ENCODE results near the gene RASGEF1B.
"Not testable (repeated sequence)": the region's sequence is repeated elsewhere in the genome, so short reads cannot be mapped to it uniquely, and the experiment has no call there.

RASGEF1B gene

DNA sequence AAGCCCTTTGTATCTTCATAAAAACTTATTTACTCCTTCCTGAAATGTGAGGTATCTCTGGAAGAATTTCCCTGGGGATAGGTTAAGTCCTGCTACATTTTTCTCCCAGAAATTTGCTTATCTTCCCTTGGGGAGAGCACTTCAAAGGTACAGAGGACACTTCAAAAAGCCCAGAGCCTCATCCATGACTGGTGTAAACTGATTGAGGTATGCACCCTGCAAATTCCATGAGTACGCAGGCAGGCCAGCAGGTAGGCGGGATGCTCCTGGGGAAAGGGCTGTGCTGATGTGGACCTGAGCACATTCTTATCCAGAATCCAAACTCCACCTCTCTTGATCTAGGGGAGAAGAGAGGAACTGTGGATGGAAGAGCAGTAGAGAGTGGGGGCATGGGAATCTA is 26.3 kb upstream of the RASGEF1B start:
- no peak for DNase-seq

- DNase-seq: no peak
Observed at GRCh38 chr4:81495345-81495744, 23.6 kb upstream of the RASGEF1B start.

DNA sequence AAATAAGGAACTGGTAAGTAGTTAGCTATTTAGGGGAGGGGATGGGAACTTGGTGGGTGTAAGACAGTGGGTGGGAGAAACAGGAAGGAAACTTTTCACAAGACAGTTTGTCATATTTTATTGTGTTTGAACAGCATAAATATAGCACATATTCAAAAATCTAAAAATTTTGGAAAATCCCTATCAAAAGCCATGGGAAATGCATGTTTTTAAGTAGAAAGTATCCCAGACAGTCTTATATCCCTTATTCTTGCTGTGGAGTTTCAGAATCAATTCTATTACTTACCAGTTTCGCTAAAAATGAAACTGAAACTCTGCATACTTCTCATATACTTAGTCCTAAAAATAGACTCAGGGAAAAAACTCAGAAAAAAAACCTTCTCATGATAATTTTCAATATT is 22.3 kb upstream of the RASGEF1B start:
- DNase-seq: no peak

DNA sequence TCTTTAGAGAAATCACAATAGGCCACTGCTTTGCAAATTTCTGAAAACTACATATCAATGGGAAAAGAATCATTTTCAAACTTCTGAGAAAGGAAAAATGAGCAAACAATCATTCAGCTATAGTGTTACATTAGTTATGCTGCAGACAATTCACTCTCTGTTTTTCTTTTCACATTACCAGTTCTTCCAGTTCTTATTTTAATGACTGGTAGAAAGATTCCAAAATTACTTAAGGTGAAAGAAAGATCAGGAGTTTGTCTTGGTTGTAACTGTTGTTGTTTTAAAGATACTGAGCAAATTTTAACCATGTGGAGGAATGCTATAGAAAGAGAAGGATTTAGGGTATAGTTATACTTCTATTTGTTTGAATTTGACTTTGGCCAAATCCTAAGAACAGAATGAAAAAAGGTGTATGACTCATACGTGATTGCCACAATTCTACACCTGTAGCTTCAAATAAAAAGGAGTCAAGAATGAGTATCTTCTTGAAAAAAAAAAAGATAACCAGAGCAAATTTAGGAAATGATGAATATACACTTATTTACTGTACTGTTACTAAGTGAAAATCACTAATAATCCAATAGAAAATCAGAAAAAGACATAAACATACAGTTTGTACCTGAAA is 21.0 kb upstream of the RASGEF1B start:
- DNase-seq: no peak

- peak; percentile 19 for DNase-seq
Observed at GRCh38 chr4:81491943-81492342, 20.2 kb upstream of the RASGEF1B start.

GRCh38 chr4:81490403-81491160 is 18.9 kb upstream of the RASGEF1B start:
- no peak for DNase-seq

DNA sequence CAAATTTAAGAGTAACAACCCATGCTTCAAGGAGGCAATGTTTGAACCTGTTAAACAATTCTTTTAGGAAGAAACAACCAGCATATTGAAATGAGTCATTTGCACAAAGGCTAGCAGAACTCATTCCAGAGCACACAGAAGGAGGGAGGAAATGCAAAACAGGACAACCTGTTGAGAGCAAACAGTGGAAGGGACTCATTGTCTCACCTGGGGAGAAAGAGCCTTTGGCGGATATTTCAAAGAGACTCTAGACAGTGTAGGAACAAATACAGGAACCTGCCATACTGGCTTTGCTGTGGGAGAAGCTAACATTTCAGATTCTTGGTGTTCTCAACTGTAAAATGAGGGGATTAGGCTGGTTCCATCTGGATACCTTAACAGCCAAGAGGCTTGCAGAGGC is 14.8 kb upstream of the RASGEF1B start:
- no peak for DNase-seq

- DNase-seq: no peak
Observed at GRCh38 chr4:81485310-81485980, 13.7 kb upstream of the RASGEF1B start.

DNA sequence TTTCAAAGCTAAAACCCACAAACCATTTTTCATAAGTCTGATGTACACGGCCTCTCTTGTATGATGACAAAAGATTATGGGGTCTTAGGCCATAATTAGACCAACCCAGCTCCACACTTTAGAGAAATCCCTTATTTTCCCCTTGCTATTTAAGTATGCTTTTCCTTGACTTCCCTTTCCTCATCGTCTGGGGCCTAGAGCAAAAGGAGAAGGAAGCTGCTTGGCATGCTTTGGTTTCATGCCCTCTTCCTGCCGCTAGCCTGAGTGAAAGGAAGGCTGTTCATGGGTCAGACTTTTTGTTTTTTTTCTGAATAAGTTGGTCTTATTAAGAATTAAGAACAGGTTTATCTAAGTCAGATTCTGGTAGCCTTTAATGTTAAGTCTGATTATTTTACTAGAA is 10.6 kb upstream of the RASGEF1B start:
- no peak for DNase-seq

- DNase-seq: no peak
Observed at GRCh38 chr4:81481151-81481550, 9.4 kb upstream of the RASGEF1B start.

DNA sequence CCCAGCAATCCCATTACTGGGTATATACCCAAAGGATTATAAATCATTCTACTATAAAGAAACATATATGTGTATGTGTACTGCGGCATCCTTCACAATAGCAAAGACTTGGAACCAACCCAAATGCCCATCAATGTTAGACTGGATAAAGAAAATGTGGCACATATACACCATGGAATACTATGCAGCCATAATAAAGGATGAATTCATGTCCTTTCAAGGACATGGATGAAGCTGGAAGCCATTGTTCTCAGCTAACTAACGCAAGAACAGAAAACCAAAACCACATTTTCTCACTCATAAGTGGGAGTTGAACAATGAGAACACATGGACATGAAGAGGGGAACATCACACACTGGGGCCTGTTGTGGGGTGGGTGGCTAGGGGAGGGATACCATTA is 7.9 kb upstream of the RASGEF1B start:
- DNase-seq: not testable (repeated sequence)

GRCh38 chr4:81473331-81474265 is 1.9 kb upstream of the RASGEF1B start:
- DNase-seq: not testable (repeated sequence)

DNA sequence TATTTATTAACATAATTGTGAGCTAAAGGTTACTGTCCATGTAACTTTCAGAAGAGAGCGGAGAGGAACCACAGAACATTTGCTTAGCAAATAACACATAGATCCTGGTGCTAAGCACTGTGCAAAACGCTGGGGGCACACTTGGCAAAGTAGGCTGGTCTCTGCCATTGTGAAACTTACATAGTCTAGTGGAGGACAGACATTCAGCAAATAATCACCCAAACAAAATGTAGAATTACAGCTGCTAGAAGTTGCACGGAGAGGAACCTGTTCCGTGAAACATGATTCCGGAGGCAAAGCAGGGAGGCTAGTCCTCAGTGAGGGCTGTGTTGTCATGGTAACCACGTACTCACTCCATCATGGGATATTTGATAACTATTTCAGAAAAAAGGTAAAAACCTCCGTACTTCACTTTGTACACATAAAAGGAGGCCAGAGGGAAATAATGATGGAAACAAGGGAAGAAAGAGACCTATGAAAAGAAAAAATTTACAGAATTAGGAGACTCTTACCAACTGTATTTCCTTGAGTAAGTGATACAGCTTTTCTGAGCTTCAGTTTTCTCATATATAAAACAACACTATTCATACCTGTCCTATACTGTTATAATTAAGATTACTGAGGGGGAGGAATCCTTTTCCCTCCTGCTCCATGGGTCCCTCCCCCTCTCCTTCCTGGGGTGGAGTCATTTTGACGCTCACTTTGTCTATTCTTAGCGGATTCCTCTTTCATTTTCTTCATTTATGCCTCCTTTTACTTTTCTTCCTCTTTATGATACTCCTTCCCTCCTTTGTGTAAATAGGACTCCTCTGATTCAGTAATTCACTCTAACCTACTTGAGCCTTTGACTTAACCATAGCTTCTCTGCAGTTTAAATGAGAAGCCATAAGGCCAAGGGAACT is 825 bp upstream of the RASGEF1B start:
- no peak for DNase-seq

DNA sequence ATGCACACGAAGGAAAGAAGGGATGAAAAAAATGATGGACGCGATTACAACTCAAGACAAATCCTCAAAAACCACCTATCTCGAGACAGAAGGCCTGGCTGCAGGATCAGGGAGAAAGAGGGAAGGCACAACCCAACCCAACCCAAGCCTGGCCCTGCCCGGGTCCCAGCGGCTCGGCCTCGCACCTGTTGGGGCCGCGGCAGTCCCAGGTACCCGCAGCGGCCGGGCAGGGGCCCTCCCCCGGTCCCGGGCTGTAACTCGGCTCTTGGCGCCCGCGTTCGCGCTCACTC is 464 bp downstream of the RASGEF1B start:
- DNase-seq: no peak

- DNase-seq: no peak
Observed at GRCh38 chr4:81470456-81471297, 1.0 kb downstream of the RASGEF1B start.

DNA sequence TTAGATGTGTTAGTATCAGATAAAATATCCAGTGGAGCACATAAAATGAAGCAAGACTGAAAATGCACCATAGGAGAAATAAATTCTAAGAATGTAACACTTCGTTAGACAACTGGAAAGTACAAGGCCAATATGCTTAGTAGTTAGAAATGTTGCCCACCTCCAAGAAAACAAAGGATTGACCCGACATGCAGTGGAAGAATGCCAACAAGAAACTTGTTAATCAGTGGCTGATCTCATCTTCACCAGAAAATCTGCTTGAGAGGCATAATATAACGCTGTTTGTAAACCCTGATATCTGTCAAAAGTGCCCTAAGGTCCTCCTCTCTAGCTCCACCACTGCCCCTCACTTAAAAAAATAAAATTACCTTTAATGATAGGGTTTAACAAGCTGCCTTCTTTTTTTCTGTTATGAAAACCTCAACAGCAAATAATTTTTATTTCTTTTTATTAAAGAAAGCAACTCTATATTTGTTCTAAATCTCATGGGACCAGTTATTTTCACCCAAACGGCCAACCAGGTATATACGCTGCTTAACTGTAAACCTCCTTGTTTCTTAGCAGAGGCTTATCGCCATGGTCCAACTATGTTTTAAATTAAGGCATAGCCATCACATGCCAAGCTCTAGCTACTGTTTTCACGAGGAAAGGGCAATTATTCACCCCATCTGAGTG is 1.8 kb downstream of the RASGEF1B start:
- DNase-seq: no peak

- no peak for DNase-seq
Observed at GRCh38 chr4:81468678-81469077, 3.0 kb downstream of the RASGEF1B start.

- DNase-seq: no peak
Observed at GRCh38 chr4:81467672-81467964, 4.1 kb downstream of the RASGEF1B start.

DNA sequence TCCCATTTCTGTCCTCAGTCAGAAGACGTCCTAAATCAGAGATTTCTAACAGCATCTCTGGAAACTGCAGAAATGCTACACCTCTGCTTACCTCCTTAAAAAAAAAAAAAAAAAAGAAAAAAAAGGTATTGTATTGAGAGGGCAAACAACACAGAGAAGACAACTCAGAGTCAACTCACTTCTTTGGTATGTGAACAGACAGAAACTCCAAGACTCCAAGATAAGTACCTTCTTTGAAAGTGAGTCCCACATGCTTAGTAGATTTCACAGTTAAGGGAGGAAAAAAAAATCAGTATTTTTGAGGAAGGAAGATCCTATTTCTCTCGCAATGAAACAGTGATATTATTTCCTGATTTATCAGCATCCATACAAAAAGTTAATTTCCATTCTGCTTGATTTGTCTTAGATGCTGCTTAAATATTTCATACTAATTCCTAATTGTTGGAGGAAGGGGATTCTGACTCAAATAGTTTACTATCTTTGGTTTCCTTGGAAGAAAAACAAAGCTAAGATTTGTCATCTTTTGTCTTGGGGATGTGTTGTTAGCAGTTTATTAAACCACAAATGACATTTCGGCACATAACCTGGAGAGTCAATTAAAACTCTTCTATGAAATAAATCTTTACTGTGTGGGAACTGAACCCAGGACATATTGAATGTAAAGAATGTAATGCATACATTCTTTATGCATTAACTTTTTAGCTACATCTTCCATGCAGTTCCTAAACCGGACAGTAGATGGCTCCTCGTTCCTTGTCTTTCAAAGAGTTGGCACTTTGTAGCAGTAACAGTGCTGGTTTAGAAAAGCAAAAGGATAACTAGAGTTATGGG is 4.7 kb downstream of the RASGEF1B start:
- no peak for DNase-seq

Data from SIG-M5 (cell line).